ENCODE measurements around the gene GDPD5.

The GDPD5 gene

DNA sequence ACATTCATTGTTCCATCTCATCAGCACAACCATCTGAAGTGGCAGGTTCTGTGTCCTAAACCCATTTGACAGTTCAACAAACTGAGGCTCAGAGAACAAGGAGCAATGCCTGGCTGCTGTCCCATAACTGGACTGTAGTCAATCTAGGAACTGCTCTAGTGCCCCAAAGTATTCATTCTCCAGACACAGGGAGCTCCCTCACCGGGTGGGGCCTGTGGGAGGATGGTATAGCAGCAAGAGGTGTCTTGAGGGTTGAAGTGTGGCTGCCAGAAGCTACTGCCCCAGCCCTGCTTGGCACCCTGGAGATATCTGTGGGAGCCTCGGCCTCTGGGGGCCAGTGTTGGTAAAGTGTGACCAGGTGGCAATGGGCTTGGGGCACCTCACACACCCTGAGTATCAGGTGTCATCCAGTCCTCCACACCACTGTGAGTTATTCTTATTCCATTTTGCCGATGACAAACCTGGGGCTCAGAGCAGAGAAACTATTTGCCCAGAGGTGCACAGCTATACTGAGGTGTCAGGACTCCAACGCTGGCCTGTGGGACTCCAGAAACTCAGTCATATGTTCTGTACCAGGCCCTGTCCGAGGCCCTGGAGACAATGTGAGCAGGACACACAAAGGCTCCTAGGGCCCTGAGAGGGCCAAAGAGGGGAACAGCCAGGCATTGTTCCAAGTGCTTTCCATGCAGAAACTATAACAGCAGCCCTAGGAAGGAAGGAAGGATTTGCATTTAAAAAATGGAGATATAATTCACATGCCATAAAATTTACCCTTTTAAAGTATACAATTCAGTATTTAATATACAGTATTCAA is 46.8 kb downstream of the GDPD5 start:
- no peak overlapping the region for H3K4me2 ChIP-seq (ENCODE audit: low read length)
- no peaks in the 10 kb centered on the region for H3K9me3 ChIP-seq (ENCODE audit: low read length)
- H2AFZ ChIP-seq (ENCODE audit: low read length) = no peak overlapping the region
- no peak overlapping the region for H3K27ac ChIP-seq (ENCODE audit: low read depth, low read length, poor library complexity, severe bottlenecking)
- H3K27me3 ChIP-seq (ENCODE audit: insufficient read depth, low read length) = peaks cover 6% of the 10 kb centered on the region; the same call in 1 of the 2 replicates
- H3K4me3 ChIP-seq (ENCODE audit: low read depth, low read length, poor library complexity, severe bottlenecking) = no peak overlapping the region
- H3K36me3 ChIP-seq (ENCODE audit: insufficient read depth, low read length) = no peaks in the 10 kb centered on the region
- H4K20me1 ChIP-seq (ENCODE audit: insufficient read depth, low read length) = no peaks in the 10 kb centered on the region
- H3K9me2 ChIP-seq (ENCODE audit: low read depth, low read length) = no peaks in the 10 kb centered on the region
- TF ChIP-seq EZH2 (IDR thresholded peaks at IDR 0.05; ENCODE audit: borderline replicate concordance, low read length) = no peak
- TF ChIP-seq, protein P1, sequence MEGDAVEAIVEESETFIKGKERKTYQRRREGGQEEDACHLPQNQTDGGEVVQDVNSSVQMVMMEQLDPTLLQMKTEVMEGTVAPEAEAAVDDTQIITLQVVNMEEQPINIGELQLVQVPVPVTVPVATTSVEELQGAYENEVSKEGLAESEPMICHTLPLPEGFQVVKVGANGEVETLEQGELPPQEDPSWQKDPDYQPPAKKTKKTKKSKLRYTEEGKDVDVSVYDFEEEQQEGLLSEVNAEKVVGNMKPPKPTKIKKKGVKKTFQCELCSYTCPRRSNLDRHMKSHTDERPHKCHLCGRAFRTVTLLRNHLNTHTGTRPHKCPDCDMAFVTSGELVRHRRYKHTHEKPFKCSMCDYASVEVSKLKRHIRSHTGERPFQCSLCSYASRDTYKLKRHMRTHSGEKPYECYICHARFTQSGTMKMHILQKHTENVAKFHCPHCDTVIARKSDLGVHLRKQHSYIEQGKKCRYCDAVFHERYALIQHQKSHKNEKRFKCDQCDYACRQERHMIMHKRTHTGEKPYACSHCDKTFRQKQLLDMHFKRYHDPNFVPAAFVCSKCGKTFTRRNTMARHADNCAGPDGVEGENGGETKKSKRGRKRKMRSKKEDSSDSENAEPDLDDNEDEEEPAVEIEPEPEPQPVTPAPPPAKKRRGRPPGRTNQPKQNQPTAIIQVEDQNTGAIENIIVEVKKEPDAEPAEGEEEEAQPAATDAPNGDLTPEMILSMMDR (IDR thresholded peaks at IDR 0.05; ENCODE audit: low read length) = no peak
- H3K4me1 ChIP-seq (ENCODE audit: insufficient read depth, low read length, severe bottlenecking) = peaks cover 7% of the 10 kb centered on the region
- no peaks in the 10 kb centered on the region for H3K79me2 ChIP-seq (ENCODE audit: insufficient read depth, low read length)
- no peak overlapping the region for H3K9ac ChIP-seq (ENCODE audit: low read length)
- no peaks in the 10 kb centered on the region for H3F3A ChIP-seq (ENCODE audit: insufficient read depth, low read length)

DNA sequence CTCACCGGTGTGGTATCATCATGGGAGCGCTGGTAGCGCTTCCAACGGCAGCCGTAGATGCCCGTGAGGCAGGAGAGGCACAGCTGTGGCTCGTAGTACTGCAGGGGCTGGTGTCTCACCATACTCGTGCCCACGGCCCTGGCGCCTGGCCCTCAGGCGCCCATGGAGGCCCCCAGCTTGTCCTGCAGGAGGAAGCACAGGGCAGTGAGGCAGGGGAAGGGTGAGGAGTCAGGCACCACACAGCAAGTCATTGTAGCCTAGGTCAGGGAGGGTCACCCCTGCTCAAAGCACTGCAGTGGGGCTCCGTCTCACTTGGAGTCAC is 48.2 kb downstream of the GDPD5 start:
- no peaks in the 10 kb centered on the region for H3K9me2 ChIP-seq (ENCODE audit: low read depth, low read length)
- H3K9me3 ChIP-seq (ENCODE audit: low read length) = no peaks in the 10 kb centered on the region
- H3K27me3 ChIP-seq (ENCODE audit: insufficient read depth, low read length) = peaks cover 7% of the 10 kb centered on the region; the same call in 1 of the 2 replicates
- no peak overlapping the region for H2AFZ ChIP-seq (ENCODE audit: low read length)
- H3F3A ChIP-seq (ENCODE audit: insufficient read depth, low read length) = no peaks in the 10 kb centered on the region
- peaks cover 7% of the 10 kb centered on the region for H3K4me1 ChIP-seq (ENCODE audit: insufficient read depth, low read length, severe bottlenecking)
- no peak overlapping the region for H3K9ac ChIP-seq (ENCODE audit: low read length)
- H3K36me3 ChIP-seq (ENCODE audit: insufficient read depth, low read length) = no peaks in the 10 kb centered on the region
- H3K4me2 ChIP-seq (ENCODE audit: low read length) = no peak overlapping the region
- TF ChIP-seq EZH2 (IDR thresholded peaks at IDR 0.05; ENCODE audit: borderline replicate concordance, low read length) = no peak
- TF ChIP-seq, protein P1 (IDR thresholded peaks at IDR 0.05; ENCODE audit: low read length) = no peak
- H3K27ac ChIP-seq (ENCODE audit: low read depth, low read length, poor library complexity, severe bottlenecking) = no peak overlapping the region
- H3K4me3 ChIP-seq (ENCODE audit: low read depth, low read length, poor library complexity, severe bottlenecking) = no peak overlapping the region
- H4K20me1 ChIP-seq (ENCODE audit: insufficient read depth, low read length) = no peaks in the 10 kb centered on the region
- H3K79me2 ChIP-seq (ENCODE audit: insufficient read depth, low read length) = no peaks in the 10 kb centered on the region

DNA sequence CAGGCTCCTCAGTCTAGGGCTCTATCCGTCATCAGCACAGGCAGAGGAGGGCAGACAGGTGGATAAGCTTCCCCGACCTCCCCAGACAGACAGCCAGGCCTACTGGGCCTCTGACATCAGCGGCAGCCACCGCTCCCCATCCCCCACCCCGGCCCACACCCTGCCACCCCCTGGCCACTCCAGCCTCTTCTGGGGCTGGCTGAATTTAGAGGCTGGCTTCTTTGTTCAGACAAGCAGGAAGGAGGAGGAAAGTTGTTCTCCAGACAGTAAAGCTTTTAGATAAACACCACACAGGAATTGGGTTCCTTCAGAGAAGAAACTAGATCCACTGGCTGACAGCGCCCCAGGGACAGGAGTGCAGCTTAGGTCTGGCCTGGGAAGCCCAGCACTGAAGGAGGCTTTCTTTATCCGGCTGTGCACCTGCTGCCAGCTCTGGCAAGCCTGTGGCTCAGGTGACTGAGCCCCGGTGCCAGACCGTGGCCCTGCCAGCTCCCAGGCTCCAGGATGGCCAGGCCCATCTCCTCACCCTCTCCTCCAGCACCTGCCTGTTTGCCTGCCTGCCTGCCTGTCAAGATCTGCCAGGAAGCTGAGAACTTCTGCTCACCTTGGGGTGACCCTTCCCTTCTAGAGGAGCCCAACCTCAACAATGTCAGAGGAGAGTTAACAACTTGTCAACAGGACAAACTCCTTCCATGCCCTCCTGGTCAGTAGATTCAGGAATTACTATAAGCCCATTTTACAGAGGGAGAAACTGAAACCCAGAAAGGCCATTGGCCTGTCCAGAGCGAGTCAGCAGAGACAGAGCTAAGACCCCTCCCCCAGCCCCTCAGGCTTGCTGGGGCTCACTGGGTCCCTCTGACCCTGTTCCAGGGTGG is 48.8 kb downstream of the GDPD5 start:
- no peak overlapping the region for H3K9ac ChIP-seq (ENCODE audit: low read length)
- H4K20me1 ChIP-seq (ENCODE audit: insufficient read depth, low read length) = no peaks in the 10 kb centered on the region
- no peak overlapping the region for H3K4me3 ChIP-seq (ENCODE audit: low read depth, low read length, poor library complexity, severe bottlenecking)
- 0 out of 2 replicates have a peak, but pooled peaks cover 3% of the 10 kb centered on the region for H3K27me3 ChIP-seq (ENCODE audit: insufficient read depth, low read length)
- H3F3A ChIP-seq (ENCODE audit: insufficient read depth, low read length) = no peaks in the 10 kb centered on the region
- TF ChIP-seq, protein P1 (IDR thresholded peaks at IDR 0.05; ENCODE audit: low read length) = no peak
- no peak for TF ChIP-seq EZH2 (IDR thresholded peaks at IDR 0.05; ENCODE audit: borderline replicate concordance, low read length)
- no peak overlapping the region for H3K4me2 ChIP-seq (ENCODE audit: low read length)
- H3K9me3 ChIP-seq (ENCODE audit: low read length) = no peaks in the 10 kb centered on the region
- H3K79me2 ChIP-seq (ENCODE audit: insufficient read depth, low read length) = no peaks in the 10 kb centered on the region
- H3K36me3 ChIP-seq (ENCODE audit: insufficient read depth, low read length) = no peaks in the 10 kb centered on the region
- H3K4me1 ChIP-seq (ENCODE audit: insufficient read depth, low read length, severe bottlenecking) = peaks cover 7% of the 10 kb centered on the region
- H3K9me2 ChIP-seq (ENCODE audit: low read depth, low read length) = no peaks in the 10 kb centered on the region
- H3K27ac ChIP-seq (ENCODE audit: low read depth, low read length, poor library complexity, severe bottlenecking) = no peak overlapping the region
- no peak overlapping the region for H2AFZ ChIP-seq (ENCODE audit: low read length)
